ENCODE results near the gene TXNL4A. TPM values are rescaled to one million over a fixed set of nuclear protein-coding genes. Genes with fewer than 3 reads are reported as not detected.

The TXNL4A gene
- polyA plus RNA-seq, 6 donors from 2014 or later, result 192 to 253 (median 220) TPM

DNA sequence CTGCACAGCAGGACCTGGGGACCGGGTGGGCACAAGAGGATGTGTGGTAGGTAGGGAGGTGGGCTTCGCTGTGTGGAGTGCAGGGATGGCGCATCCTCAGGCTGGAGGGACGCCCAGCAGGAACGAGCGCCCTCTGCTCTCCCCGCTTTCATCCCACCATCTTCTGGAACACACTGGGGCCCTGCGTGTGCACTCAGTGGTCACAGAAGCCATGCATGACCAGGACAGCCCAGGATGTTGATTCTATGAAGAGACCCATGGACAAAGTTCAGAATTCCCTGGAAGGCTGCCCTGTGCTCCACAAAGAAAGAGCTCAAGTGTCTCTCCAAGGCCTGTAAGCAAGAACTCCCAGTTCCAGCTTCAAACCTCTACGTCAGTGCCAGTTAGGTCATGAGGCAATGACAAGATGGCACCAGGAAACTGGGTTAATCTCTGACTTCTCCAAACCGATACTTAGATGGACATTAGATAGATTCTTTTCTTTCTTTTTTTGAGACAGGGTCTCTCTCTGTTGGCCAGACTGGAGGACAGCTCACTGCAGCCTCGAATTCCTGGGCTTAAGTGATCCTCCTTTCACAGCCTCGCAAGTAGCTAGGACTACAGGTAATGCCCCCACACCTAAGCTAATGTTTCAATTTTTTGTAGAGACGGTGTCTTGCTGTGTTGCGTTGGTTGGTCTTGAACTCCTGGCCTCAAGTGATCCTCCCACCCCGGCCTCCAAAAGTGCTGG is 40.3 kb downstream of the TXNL4A start:
- Mint-ChIP-seq H3K36me3 (no peaks in the 10 kb centered on the region), H3K9me3 (no peaks in the 10 kb centered on the region), H3K27ac (peak overlapping the region in 2 of 6 donors; percentile 53 to 94), H3K4me1 (peaks cover 36 to 62% (median 54%) of the 10 kb centered on the region in 3 donors), H3K4me3 (peak overlapping the region in 2 of 8 donors; percentile 44 to 95), H3K27me3 (no peaks in the 10 kb centered on the region)
- no peak for ATAC-seq (ENCODE audit: low read depth in 2 of 2)
- DNase-seq, result no peak

DNA sequence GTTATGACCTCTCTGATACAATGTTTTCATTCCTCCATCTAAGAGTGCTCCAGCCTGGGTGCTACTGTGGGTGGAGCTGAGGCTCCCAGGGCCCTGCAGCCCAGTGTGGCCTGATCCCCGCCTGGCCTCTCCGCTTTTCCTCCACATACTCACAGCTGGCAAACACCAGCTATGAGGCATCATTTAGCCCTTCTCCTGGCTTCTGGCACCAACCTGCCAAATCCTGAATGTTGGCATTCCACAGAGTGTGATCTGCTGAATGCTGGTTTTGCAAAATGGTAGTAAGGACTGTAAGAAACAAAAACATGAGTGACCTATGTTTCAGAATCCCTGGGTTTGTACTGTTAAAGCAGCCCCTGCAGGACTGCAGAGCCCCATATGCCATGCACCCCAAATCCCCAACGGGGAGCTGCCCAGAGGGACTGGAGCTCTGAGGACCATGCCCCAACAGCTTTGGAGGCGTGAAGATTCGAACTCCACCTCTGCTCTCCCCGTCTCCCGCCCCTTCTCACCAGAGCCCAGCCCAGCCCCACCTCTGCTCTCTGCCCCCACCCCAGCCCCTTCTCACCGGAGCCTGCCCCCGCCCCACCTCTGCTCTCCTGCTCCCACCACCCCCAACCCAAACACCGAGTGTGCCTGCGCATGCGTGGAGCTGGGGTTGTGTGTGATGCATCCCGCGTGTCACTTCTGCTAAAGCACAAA is 41.2 kb downstream of the TXNL4A start:
- peaks cover 37 to 65% (median 57%) of the 10 kb centered on the region in 3 donors for H3K4me1 Mint-ChIP-seq
- no peak for DNase-seq
- no peaks in the 10 kb centered on the region for H3K27me3 Mint-ChIP-seq
- H3K27ac Mint-ChIP-seq, result peak overlapping the region in 4 of 6 donors; percentile 41 to 94 (median 82)
- H3K36me3 Mint-ChIP-seq, result peaks cover 3 to 4% of the 10 kb centered on the region in 2 donors
- H3K9me3 Mint-ChIP-seq, result no peaks in the 10 kb centered on the region
- ATAC-seq (ENCODE audit: low read depth in 2 of 2), result no peak
- peak overlapping the region in 1 of 8 donors; percentile 12 for H3K4me3 Mint-ChIP-seq

DNA sequence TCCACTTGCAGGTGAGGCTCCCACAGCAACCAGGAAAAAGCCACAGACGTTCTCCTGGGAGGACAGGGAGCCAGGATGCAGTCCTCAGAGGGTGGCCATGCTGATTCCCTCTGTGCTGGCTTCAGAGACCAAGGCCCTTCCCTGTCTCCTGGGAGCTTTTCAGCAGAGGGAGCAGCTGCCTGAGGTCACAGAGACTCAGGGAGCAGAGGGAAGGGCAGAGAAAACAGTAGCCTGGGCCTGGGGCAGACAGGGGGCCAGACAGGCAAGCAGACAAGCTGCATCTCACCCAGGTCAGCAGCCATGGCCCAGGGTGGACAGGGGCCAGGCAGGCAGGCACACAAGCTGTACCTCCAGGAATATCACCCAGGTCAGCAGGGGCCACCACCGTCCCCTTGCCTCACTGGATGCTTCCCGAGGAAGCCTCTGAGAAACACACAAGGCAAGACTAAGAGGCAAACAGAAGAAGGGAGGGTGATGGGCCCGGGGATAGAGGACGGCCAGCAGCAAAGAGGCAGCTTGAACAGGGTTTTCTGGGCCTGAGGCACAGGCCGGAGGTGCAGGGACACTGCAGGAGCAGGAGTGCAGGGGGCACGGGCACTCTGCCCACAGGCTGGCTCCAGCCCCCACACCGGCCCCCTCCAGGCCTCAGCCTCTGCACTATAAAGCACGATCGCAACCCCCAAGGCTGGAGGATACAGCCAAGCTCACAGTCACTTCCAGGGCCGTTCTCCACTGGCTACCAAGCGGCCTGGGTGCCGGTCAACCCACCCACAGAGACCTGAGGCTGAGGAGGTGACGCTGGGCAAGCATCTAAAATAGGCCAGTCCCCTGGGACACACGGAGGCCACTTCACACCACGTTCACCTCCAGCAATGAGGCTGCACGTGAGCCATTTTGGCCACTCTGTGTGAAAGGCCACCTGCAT is 43.0 kb downstream of the TXNL4A start:
- H3K27me3 Mint-ChIP-seq, result no peaks in the 10 kb centered on the region
- no peaks in the 10 kb centered on the region for H3K9me3 Mint-ChIP-seq
- H3K27ac Mint-ChIP-seq, result peak overlapping the region; percentile 57 to 84 (median 78)
- peaks cover 5 to 10% of the 10 kb centered on the region in 2 donors for H3K36me3 Mint-ChIP-seq
- DNase-seq (no peak), ATAC-seq (ENCODE audit: low read depth in 2 of 2) (no peak)
- H3K4me3 Mint-ChIP-seq, result peak overlapping the region in 3 of 8 donors; percentile 19 to 30 (median 25)
- H3K4me1 Mint-ChIP-seq, result peaks cover 39 to 63% (median 58%) of the 10 kb centered on the region in 3 donors

DNA sequence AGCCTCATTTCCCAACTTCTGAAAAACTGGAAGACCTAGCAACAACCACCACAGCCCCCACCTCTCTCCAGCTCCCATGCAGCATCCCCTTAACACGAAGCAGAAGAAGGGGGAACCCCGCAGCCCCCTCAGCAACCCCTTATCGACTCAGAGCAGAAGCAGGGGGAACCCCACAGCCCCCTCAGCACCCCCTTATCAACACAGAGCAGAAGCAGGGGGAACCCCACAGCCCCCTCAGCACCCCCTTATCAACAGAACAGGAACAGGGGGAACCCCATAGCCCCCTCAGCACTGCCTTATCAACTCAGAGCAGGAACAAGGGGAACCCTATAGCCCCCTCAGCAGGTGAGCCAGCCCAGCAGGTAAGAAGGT is 43.6 kb downstream of the TXNL4A start:
- no peaks in the 10 kb centered on the region for H3K9me3 Mint-ChIP-seq
- peaks cover 10 to 16% of the 10 kb centered on the region in 2 donors for H3K36me3 Mint-ChIP-seq
- peak overlapping the region in 2 of 8 donors; percentile 30 to 82 for H3K4me3 Mint-ChIP-seq
- H3K27me3 Mint-ChIP-seq, result no peaks in the 10 kb centered on the region
- peaks cover 37 to 56% (median 55%) of the 10 kb centered on the region in 3 donors for H3K4me1 Mint-ChIP-seq
- H3K27ac Mint-ChIP-seq, result peak overlapping the region; percentile 57 to 84 (median 78)
- no peak for DNase-seq
- peak; percentile 65 to 73 for ATAC-seq (ENCODE audit: low read depth in 2 of 2)

DNA sequence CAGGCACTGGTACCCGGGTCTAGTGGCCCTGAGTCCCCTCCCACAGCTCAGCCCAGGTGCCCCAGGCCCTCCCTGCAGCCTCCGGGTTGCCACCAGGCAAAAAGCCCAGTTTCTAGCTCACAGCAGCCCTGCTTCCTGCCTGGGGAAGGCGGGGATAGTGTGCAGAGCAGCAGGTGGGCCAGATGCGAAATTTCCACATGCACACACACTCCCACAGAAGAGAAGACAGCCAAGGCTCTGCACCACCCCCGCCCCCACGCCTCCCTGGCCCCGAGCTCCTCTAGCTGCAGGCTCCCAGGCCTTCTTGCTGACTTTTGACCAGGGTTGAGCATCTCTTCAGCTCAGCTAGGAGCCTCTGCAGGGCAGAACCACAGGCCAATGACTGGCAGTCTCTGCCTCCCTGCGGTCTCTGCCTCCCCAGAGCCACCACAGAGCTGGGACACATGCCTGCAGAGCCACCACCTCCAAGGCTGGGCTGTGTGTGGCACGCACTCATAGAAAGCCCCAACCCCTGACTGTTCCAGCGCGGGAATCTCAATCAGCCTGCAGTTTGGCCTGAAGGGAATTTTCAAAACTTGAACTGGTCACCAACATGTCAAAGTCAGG is 44.1 kb downstream of the TXNL4A start:
- Mint-ChIP-seq H3K4me3 (peak overlapping the region in 2 of 8 donors; percentile 19 to 30), H3K9me3 (no peaks in the 10 kb centered on the region), H3K27ac (peak overlapping the region in 4 of 6 donors; percentile 63 to 81 (median 78)), H3K36me3 (peaks cover 14 to 19% of the 10 kb centered on the region in 2 donors), H3K27me3 (no peaks in the 10 kb centered on the region), H3K4me1 (peaks cover 36 to 54% (median 51%) of the 10 kb centered on the region in 3 donors)
- DNase-seq (no peak), ATAC-seq (ENCODE audit: low read depth in 2 of 2) (no peak)

DNA sequence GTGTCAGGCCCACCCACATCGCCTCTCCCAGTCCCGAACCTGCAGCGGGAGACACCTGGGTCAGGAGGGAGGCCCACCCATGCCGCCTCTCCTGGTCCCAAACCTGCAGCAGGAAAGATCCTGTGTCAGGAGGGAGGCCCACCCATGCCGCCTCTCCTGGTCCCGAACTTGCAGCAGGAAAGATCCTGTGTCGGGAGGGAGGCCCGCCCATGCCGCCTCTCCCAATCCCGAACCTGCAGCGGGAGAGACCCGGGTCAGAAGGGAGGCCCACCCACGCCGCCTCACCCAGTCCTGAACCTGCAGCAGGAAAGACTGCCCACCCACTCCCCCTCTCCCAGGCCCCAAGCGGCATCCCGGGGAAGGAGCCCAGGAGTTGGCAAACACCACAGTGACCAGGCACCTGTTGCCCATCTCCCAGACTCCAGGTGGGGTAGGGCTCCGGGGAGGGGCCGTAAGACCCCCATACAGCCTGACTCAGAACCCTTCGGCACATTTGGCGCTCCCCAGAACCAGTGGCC is 44.7 kb downstream of the TXNL4A start:
- peak overlapping the region in 2 of 6 donors; percentile 63 to 81 for H3K27ac Mint-ChIP-seq
- no peak for ATAC-seq (ENCODE audit: low read depth in 2 of 2)
- H3K4me1 Mint-ChIP-seq, result peaks cover 34 to 53% (median 45%) of the 10 kb centered on the region in 3 donors

DNA sequence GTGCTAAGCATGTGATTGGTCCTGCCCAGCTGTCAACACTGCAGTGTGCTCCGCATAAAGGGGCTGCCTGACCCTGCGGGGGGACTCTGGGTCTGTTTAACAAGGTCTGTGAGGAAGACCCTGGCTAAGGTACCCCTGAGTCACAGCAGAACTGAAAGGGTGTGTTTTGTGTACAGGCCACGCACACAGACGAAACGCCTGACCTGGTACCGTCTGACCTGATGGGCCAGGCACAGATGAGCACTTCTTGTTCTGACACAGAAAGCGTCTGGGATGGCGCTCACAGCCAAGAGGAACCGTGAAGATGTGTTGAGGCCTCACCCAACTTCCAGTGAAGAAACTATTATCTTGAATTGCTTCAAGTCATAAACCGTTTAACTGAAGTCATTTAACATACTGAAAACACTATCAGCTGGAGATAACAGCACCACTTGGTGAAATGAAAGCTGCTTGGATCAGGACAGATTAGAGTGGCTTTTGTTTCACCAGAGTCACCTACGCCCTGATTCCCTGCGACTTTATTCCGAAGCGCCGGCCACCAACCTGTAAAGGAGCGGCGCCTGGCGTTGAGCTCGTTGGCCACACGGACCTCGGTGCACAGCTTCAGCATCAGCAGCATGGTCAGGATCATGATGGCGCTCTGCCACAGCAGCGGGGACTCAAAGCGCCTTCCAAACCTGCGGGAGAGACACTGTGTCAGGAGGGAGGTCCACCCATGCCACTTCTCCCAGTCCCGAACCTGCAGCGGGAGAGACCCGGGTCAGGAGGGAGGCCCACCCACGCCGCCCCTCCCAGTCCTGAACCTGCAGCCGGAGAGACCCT is 45.4 kb downstream of the TXNL4A start:
- H3K27ac Mint-ChIP-seq, result peak overlapping the region in 3 of 6 donors; percentile 16 to 81 (median 42)
- peaks cover 21 to 23% of the 10 kb centered on the region in 2 donors for H3K36me3 Mint-ChIP-seq
- peaks cover 32 to 48% (median 46%) of the 10 kb centered on the region in 3 donors for H3K4me1 Mint-ChIP-seq

More for the DNA sequence above, 44.7 kb downstream of the TXNL4A start:
- no peaks in the 10 kb centered on the region for H3K27me3 Mint-ChIP-seq
- H3K36me3 Mint-ChIP-seq, result peaks cover 18 to 19% of the 10 kb centered on the region in 2 donors
- DNase-seq, result no peak
- H3K4me3 Mint-ChIP-seq, result no peak overlapping the region
- H3K9me3 Mint-ChIP-seq, result no peaks in the 10 kb centered on the region

DNA sequence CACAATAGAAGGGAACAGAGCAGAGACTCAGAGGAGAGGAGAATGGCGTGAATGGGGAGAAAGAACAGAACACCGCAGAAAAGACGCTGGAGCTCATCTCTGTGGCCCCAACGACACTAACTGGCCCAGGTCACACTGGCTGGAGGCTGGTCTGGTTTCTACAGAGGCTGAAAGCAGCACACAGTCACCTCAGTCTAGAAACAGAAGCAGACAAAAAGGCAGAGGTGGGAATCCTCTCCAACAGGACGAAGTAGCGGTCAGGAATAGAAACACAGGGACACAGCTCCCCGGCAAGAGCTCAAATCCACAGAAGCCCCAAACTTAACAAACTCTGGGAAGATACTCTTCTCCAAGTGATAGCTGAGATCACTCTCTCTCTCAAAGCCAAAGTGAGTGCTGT is 46.2 kb downstream of the TXNL4A start:
- DNase-seq (no peak), ATAC-seq (ENCODE audit: low read depth in 2 of 2) (no peak)
- Mint-ChIP-seq H3K9me3 (peaks cover 0 to 6% (median 0%) of the 10 kb centered on the region in 7 donors), H3K27me3 (no peaks in the 10 kb centered on the region), H3K27ac (peak overlapping the region in 3 of 6 donors; percentile 36 to 91 (median 69)), H3K36me3 (peaks cover 29 to 31% of the 10 kb centered on the region in 2 donors), H3K4me1 (peaks cover 35 to 53% (median 40%) of the 10 kb centered on the region in 3 donors), H3K4me3 (no peak overlapping the region)

More for the DNA sequence above, 45.4 kb downstream of the TXNL4A start:
- DNase-seq (no peak), ATAC-seq (ENCODE audit: low read depth in 2 of 2) (no peak)
- Mint-ChIP-seq H3K27me3 (no peaks in the 10 kb centered on the region), H3K9me3 (no peaks in the 10 kb centered on the region), H3K4me3 (no peak overlapping the region)

DNA sequence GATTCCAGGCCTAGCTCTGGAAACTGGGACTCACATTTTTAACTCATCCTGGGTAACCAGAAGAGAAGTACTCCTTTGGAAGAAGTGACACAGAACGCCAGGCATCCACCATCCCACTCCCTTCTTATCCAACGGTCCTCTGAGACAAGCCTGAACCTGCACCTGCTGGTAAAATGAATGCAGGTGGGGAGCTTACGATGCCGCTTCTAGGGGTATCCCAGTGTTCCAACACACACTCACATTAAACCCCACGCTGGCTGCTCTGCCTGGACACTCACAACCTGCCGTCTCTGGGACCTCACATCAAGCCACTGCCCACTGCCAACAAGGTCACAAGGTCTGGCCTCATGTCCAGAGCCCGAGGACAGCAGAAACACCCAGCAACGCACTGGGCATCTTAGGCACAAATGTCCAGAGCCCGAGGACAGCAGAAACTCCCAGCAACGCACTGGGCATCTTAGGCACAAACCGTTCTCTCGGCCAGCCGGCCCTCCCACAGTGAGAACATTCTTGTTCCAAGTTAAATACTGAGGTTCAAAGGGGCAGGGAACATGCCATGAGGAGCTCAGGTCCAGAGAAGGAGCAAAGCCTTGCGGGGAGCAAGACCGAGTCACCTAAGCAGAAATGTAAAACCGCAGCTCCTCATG is 46.8 kb downstream of the TXNL4A start:
- DNase-seq (no peak), ATAC-seq (ENCODE audit: low read depth in 2 of 2) (no peak)
- Mint-ChIP-seq H3K4me3 (no peak overlapping the region), H3K4me1 (peaks cover 35 to 52% (median 41%) of the 10 kb centered on the region in 3 donors), H3K9me3 (peaks cover 0 to 6% (median 0%) of the 10 kb centered on the region in 7 donors), H3K27ac (no peak overlapping the region), H3K27me3 (no peaks in the 10 kb centered on the region), H3K36me3 (peaks cover 32 to 34% of the 10 kb centered on the region in 2 donors)

DNA sequence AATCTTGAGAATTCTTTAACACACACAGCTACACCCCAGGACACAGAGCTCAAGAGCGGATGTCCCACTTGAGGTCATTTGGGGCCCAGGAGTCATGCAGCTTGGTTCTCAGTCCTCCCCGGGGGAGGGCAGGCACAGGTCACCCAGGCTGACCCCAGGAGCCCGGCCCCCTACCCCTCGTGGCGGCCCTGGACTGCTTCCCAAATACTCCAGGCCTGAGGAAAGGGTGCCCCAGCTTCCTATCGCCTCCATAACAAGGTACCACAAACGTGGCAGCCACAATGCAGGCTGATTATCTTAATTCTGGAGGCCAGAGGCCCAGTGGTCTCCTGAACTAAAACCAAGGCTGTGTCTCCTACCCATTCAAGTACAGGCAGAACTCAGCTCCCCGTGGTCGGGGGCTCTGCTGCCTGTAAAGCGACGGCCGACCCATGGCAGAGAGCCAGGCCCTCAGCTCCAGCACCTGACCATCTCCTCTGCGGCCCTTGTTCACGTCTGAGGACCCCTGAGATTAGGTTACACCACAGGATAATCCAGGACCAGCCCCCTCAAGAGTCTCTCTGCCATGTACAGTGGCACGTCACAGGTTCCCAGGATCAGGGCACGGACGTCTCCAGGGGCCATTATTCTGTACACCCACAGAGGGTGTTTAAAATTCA is 47.4 kb downstream of the TXNL4A start:
- H3K27ac Mint-ChIP-seq, result no peak overlapping the region

More for the DNA sequence above, 47.4 kb downstream of the TXNL4A start:
- DNase-seq, result no peak
- Mint-ChIP-seq H3K4me3 (no peak overlapping the region), H3K27me3 (no peaks in the 10 kb centered on the region), H3K36me3 (peaks cover 36 to 41% of the 10 kb centered on the region in 2 donors), H3K9me3 (peaks cover 0 to 13% (median 1%) of the 10 kb centered on the region in 7 donors), H3K4me1 (peaks cover 31 to 53% (median 35%) of the 10 kb centered on the region in 3 donors)
- ATAC-seq (ENCODE audit: low read depth in 2 of 2), result no peak
